Measurements from ENCODE around the gene RNASEH2A. TPM values are rescaled to one million over a fixed set of nuclear protein-coding genes. Genes with fewer than 3 reads are reported as not detected.
A peak's percentile ranks its signal among the peaks of the same experiment; 100 is the strongest.

Gene RNASEH2A
- total and polyA plus RNA-seq, 2 of the 13 experiments (the other 11 are each of a cell fraction or from before 2014, with no cell fraction given): 25.1 to 35.8 TPM

DNA sequence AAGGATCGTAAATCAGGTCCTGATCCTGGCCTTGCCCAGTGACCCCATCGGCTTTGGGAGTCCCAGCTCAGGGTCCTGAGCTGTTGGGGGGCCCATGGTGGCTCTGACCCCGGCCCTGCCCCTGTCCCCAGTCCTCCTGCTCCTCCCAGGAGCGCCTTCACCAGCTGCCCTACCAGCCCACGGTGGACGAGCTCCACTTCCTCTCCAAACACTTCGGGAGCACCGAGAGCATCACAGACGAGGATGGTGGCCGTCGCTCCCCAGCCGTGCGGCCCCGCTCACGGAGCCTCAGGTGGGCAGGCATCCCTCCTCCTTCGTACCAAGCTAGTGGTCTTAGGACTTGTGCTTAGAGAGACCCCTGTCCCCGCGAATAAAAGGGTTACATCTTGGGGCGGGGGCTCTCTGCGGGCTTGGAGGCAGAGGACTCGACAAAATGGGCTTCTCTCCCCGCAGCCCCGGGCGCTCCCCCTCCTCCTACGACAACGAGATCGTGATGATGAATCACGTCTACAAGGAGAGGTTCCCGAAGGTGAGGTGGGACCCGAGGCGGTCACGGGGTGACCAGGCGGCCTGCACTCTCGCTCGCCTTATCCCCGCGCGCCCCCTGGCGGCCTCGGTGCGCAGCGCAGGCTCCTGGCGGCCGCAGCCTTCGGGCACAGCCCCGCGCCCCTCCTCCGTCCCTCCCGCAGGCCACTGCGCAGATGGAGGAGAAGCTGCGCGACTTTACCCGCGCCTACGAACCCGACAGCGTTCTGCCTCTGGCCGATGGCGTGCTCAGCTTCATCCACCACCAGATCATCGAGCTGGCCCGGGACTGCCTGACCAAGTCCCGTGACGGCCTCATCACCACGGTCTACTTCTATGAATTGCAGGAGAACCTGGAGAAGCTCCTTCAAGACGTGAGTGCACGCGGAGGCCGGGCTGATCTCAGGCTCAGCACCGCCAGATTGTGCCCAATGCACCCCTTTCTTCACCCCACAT is 41.1 kb downstream of the RNASEH2A start (continued):
- TF ChIP-seq, protein P1, sequence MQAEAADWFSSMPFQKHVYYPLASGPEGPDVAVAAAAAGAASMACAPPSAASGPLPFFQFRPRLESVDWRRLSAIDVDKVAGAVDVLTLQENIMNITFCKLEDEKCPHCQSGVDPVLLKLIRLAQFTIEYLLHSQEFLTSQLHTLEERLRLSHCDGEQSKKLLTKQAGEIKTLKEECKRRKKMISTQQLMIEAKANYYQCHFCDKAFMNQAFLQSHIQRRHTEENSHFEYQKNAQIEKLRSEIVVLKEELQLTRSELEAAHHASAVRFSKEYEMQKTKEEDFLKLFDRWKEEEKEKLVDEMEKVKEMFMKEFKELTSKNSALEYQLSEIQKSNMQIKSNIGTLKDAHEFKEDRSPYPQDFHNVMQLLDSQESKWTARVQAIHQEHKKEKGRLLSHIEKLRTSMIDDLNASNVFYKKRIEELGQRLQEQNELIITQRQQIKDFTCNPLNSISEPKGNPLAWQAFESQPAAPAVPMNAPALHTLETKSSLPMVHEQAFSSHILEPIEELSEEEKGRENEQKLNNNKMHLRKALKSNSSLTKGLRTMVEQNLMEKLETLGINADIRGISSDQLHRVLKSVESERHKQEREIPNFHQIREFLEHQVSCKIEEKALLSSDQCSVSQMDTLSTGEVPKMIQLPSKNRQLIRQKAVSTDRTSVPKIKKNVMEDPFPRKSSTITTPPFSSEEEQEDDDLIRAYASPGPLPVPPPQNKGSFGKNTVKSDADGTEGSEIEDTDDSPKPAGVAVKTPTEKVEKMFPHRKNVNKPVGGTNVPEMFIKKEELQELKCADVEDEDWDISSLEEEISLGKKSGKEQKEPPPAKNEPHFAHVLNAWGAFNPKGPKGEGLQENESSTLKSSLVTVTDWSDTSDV (CRISPR knock-in tag; IDR thresholded peaks at IDR 0.05): no peak
- peak; percentile 98 for TF ChIP-seq RAD21 (CRISPR knock-in tag; IDR thresholded peaks at IDR 0.05)
- TF ChIP-seq ZNF24 (IDR thresholded peaks at IDR 0.05): no peak
- peak; percentile 55; the same call in 1 of the 2 replicates for TF ChIP-seq ZNF556 (CRISPR knock-in tag; IDR thresholded peaks at IDR 0.05; ENCODE audit: borderline replicate concordance)
- TF ChIP-seq, protein P2, sequence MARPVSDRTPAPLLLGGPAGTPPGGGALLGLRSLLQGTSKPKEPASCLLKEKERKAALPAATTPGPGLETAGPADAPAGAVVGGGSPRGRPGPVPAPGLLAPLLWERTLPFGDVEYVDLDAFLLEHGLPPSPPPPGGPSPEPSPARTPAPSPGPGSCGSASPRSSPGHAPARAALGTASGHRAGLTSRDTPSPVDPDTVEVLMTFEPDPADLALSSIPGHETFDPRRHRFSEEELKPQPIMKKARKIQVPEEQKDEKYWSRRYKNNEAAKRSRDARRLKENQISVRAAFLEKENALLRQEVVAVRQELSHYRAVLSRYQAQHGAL (CRISPR knock-in tag; IDR thresholded peaks at IDR 0.05; ENCODE audit: not compliant biosample characterization): no peak
- TF ChIP-seq SALL1 (CRISPR knock-in tag; IDR thresholded peaks at IDR 0.05): peak; percentile 62; the same call in 1 of the 2 replicates
- TF ChIP-seq TP53 (CRISPR knock-in tag; conservative IDR thresholded peaks at IDR 0.05): no peak
- TF ChIP-seq, protein P3, sequence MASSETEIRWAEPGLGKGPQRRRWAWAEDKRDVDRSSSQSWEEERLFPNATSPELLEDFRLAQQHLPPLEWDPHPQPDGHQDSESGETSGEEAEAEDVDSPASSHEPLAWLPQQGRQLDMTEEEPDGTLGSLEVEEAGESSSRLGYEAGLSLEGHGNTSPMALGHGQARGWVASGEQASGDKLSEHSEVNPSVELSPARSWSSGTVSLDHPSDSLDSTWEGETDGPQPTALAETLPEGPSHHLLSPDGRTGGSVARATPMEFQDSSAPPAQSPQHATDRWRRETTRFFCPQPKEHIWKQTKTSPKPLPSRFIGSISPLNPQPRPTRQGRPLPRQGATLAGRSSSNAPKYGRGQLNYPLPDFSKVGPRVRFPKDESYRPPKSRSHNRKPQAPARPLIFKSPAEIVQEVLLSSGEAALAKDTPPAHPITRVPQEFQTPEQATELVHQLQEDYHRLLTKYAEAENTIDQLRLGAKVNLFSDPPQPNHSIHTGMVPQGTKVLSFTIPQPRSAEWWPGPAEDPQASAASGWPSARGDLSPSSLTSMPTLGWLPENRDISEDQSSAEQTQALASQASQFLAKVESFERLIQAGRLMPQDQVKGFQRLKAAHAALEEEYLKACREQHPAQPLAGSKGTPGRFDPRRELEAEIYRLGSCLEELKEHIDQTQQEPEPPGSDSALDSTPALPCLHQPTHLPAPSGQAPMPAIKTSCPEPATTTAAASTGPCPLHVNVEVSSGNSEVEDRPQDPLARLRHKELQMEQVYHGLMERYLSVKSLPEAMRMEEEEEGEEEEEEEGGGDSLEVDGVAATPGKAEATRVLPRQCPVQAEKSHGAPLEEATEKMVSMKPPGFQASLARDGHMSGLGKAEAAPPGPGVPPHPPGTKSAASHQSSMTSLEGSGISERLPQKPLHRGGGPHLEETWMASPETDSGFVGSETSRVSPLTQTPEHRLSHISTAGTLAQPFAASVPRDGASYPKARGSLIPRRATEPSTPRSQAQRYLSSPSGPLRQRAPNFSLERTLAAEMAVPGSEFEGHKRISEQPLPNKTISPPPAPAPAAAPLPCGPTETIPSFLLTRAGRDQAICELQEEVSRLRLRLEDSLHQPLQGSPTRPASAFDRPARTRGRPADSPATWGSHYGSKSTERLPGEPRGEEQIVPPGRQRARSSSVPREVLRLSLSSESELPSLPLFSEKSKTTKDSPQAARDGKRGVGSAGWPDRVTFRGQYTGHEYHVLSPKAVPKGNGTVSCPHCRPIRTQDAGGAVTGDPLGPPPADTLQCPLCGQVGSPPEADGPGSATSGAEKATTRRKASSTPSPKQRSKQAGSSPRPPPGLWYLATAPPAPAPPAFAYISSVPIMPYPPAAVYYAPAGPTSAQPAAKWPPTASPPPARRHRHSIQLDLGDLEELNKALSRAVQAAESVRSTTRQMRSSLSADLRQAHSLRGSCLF (CRISPR knock-in tag; IDR thresholded peaks at IDR 0.05; ENCODE audit: borderline replicate concordance): no peak
- TF ChIP-seq ZBTB42 (CRISPR knock-in tag; IDR thresholded peaks at IDR 0.05): no peak
- no peak for TF ChIP-seq NBN (conservative IDR thresholded peaks at IDR 0.05)
- no peak for TF ChIP-seq KLF11 (CRISPR knock-in tag; IDR thresholded peaks at IDR 0.05)
- no peak for TF ChIP-seq ZBTB20 (CRISPR knock-in tag; IDR thresholded peaks at IDR 0.05; ENCODE audit: borderline replicate concordance, low read depth)
- TF ChIP-seq ARNT2 (CRISPR knock-in tag; IDR thresholded peaks at IDR 0.05; ENCODE audit: low read depth): peak; percentile 69; the same call in 1 of the 2 replicates
- TF ChIP-seq, protein P4, sequence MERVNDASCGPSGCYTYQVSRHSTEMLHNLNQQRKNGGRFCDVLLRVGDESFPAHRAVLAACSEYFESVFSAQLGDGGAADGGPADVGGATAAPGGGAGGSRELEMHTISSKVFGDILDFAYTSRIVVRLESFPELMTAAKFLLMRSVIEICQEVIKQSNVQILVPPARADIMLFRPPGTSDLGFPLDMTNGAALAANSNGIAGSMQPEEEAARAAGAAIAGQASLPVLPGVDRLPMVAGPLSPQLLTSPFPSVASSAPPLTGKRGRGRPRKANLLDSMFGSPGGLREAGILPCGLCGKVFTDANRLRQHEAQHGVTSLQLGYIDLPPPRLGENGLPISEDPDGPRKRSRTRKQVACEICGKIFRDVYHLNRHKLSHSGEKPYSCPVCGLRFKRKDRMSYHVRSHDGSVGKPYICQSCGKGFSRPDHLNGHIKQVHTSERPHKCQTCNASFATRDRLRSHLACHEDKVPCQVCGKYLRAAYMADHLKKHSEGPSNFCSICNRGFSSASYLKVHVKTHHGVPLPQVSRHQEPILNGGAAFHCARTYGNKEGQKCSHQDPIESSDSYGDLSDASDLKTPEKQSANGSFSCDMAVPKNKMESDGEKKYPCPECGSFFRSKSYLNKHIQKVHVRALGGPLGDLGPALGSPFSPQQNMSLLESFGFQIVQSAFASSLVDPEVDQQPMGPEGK (CRISPR knock-in tag; IDR thresholded peaks at IDR 0.05): 0 out of 2 replicates have a peak, but pooled peaks have one; percentile 39
- TF ChIP-seq NRL (CRISPR knock-in tag; IDR thresholded peaks at IDR 0.05; ENCODE audit: borderline replicate concordance): peak; percentile 44; the same call in 1 of the 2 replicates
